Nephron (organoid): ENCODE data around the gene ARHGAP15.

Source experiments
- H3K27ac Mint-ChIP-seq, 3 experiments: 2 replicates each; pipeline ENCODE4 v1.8.0; 2020; ENCODE audit warnings: mixed read lengths in 3 of 3, mild to moderate bottlenecking in 2 of 3, moderate library complexity in 1 of 3
- H3K27me3 Mint-ChIP-seq: 2 replicates; pipeline ENCODE4 v1.8.0; 2021; ENCODE audit warnings: low read depth, mild to moderate bottlenecking, moderate library complexity, mixed read lengths
- H3K36me3 Mint-ChIP-seq: 2 replicates; pipeline ENCODE4 v1.8.0; 2020; ENCODE audit warnings: low read depth, mixed read lengths
- H3K4me1 Mint-ChIP-seq: 2 replicates; pipeline ENCODE4 v1.8.0; 2020; ENCODE audit warnings: mixed read lengths
- H3K4me3 Mint-ChIP-seq, 3 experiments: 2 replicates each; pipeline ENCODE4 v1.8.0; 2020; ENCODE audit warnings: mild to moderate bottlenecking in 3 of 3, mixed read lengths in 3 of 3, moderate library complexity in 2 of 3
- H3K9me3 Mint-ChIP-seq: 2 replicates; pipeline ENCODE4 v1.8.0; 2020; ENCODE audit warnings: mixed read lengths
- TF ChIP-seq, protein P1 (sequence below), 3 experiments: fragments of 200-600 bp; sonication (generic); IDR thresholded peaks; one replicate each; pipeline ENCODE4 v1.5.0; 2021; ENCODE audit warnings: antibody characterized with exemption in 3 of 3; ENCODE audit not compliant: unreplicated experiment in 3 of 3

Gene ARHGAP15

DNA sequence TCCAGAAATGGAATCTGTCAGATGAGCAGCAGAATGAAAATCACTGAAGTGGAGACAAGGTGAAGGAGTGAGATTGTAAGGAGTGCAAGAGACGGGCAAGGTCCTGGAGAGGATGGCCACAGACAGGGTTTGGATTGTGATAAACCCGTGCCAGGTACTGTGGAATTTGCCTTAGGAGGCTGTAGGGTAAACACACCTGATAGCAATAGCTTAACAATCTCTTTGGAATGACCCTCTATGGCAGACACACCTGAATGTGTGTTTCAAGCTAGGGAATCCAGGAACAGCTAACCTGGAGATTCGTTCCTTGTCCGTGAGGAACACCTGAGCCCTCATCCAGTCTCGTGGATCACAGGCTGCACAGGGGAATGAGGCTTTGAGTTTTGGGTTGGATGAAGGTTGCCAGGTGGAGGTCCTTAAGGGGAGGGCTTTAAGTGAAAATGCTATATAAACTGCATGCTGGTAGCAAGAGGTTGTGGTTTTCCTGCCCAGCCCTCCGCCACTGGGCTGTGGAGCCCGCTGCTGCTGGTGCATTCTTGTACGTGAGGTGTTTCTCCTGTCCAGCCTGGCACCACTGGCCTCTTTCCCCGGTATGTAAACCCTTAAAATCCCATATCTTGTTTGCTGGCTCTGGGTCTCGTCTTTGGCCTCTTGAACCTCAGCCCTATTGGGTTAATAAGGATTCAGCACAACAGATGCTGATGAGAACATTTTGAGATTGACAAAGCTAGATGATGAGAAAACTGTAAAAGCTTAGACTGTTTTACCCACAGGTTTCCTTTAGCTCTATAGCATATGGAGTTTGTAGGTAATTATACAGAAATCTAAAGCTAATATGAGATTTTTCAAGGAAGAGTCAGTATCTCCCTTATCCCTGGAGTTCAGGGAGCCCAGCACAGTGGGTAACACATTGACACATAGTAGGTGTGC is 117.9 kb downstream of the ARHGAP15 start:
- H3K9me3 Mint-ChIP-seq, result no peaks in the 10 kb centered on the region
- H3K36me3 Mint-ChIP-seq, result no peaks in the 10 kb centered on the region
- H3K27me3 Mint-ChIP-seq, result no peaks in the 10 kb centered on the region
- TF ChIP-seq, protein P1, sequence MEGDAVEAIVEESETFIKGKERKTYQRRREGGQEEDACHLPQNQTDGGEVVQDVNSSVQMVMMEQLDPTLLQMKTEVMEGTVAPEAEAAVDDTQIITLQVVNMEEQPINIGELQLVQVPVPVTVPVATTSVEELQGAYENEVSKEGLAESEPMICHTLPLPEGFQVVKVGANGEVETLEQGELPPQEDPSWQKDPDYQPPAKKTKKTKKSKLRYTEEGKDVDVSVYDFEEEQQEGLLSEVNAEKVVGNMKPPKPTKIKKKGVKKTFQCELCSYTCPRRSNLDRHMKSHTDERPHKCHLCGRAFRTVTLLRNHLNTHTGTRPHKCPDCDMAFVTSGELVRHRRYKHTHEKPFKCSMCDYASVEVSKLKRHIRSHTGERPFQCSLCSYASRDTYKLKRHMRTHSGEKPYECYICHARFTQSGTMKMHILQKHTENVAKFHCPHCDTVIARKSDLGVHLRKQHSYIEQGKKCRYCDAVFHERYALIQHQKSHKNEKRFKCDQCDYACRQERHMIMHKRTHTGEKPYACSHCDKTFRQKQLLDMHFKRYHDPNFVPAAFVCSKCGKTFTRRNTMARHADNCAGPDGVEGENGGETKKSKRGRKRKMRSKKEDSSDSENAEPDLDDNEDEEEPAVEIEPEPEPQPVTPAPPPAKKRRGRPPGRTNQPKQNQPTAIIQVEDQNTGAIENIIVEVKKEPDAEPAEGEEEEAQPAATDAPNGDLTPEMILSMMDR (IDR thresholded peaks at IDR 0.05; ENCODE audit: unreplicated experiment in 3 of 3), result no peak
- H3K4me3 Mint-ChIP-seq, result no peak overlapping the region
- H3K27ac Mint-ChIP-seq, result no peak overlapping the region
- H3K4me1 Mint-ChIP-seq, result no peaks in the 10 kb centered on the region

DNA sequence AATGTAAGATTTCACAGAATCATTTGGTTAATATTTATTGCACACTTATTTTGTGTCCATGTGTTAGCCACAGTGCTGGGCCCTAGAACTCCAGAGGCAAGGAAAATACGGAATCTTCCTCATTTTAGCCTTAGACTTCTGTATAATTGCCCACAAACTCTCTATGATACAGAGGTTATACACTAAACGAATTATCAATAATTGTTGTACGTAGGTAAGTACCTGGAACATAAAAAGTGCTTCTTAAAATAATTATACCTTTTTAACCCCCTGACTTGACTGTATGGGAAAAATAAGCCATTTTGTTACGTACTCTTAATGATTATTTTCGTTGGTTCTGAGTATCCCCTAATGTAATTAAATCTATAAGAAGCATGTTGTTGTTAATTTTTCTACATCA is 119.4 kb downstream of the ARHGAP15 start:
- Mint-ChIP-seq H3K4me3 (no peak overlapping the region), H3K9me3 (no peaks in the 10 kb centered on the region), H3K27me3 (no peaks in the 10 kb centered on the region), H3K36me3 (no peaks in the 10 kb centered on the region), H3K4me1 (no peaks in the 10 kb centered on the region), H3K27ac (no peak overlapping the region)
- TF ChIP-seq, protein P1 (IDR thresholded peaks at IDR 0.05; ENCODE audit: unreplicated experiment in 3 of 3), result no peak

DNA sequence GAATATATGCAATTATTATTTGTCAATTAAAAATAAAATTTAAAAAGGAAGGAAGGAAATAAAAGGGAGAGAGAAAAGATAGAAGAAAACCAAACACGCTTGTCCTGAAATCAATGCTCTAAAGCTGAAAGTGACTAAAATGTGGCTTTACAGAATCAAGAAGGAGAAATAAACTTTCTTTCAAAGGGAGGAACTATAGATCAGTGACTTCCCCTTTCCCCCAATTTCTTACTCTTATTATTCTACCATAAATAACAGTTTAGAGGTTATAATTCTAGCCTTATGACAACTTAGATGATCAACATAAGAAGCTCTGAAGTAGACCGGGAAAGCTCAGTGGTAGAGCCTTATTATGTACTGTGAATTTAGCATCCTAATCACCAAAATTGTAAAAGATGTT is 122.5 kb downstream of the ARHGAP15 start:
- Mint-ChIP-seq H3K27ac (no peak overlapping the region), H3K36me3 (no peaks in the 10 kb centered on the region), H3K4me3 (no peak overlapping the region), H3K4me1 (no peaks in the 10 kb centered on the region), H3K27me3 (peaks cover 3% of the 10 kb centered on the region), H3K9me3 (no peaks in the 10 kb centered on the region)
- TF ChIP-seq, protein P1 (IDR thresholded peaks at IDR 0.05; ENCODE audit: unreplicated experiment in 3 of 3), result no peak

DNA sequence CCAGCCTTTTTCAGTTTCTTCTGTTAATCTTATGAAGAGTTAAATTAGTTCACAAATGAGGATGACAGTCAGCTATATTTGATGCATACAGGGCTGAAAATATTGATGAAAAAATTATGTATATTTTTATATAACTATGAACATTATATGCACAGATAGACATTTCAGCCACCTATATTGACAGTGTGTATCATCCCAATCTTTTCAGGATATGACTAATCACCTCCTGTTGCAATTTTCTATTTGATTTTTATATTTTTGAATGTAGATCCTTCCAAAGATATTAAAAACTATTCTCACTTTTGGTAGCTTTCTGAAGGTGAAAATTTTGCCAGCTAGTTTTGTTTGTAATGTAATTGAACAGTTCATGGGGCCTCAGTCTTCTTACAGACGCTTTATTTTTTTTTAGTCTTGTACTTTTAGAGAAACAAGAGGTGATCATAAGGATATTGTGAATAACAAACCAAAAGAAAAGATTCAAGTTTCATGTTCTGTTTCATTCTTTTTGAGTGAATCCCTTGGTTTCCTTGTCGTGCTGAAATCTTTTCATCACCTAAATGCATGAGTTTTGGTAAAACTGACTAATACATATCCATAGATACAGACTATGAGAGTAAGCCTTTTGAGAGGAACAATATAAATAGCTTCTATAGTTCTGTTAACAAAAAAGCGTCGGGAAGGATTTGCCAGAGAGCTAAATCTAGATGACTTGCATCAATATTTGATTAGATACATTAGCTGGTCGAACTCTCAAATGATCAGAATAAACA is 123.1 kb downstream of the ARHGAP15 start:
- no peaks in the 10 kb centered on the region for H3K4me1 Mint-ChIP-seq
- peaks cover 3% of the 10 kb centered on the region for H3K27me3 Mint-ChIP-seq
- H3K27ac Mint-ChIP-seq, result no peak overlapping the region
- H3K9me3 Mint-ChIP-seq, result no peaks in the 10 kb centered on the region
- H3K4me3 Mint-ChIP-seq, result no peak overlapping the region
- TF ChIP-seq, protein P1 (IDR thresholded peaks at IDR 0.05; ENCODE audit: unreplicated experiment in 3 of 3), result no peak
- H3K36me3 Mint-ChIP-seq, result no peaks in the 10 kb centered on the region

DNA sequence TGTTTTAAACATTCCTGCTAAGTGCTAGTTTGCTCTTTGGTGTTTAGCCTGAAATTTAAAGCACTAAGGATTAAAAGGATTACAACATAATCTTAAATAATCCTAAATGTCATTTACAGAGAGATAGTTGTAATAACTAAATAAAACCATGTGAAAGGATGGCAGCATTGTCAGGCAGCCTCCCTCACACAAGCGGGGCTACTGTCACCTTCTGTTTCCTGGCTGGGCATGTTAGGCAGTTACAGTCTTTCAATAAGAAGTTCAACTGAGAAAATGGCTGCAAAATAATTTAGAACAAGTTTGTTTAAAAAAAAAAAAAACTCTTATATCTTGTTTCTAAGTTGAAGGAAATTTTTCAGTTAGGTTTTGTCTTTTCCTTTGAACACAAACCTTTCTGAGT is 124.9 kb downstream of the ARHGAP15 start:
- Mint-ChIP-seq H3K4me1 (peaks cover 7% of the 10 kb centered on the region), H3K27ac (no peak overlapping the region), H3K4me3 (no peak overlapping the region), H3K9me3 (no peaks in the 10 kb centered on the region), H3K27me3 (peaks cover 3% of the 10 kb centered on the region), H3K36me3 (no peaks in the 10 kb centered on the region)
- TF ChIP-seq, protein P1 (IDR thresholded peaks at IDR 0.05; ENCODE audit: unreplicated experiment in 3 of 3), result no peak
